Mammary epithelial cell (primary cell): Measurements from ENCODE around the gene VPS45.

ENCODE experiments used
- CTCF ChIP-seq, 2 donors: IDR thresholded peaks in 1 of 2; conservative IDR thresholded peaks in 1 of 2; 2 replicates each; pipeline ENCODE4 v1.5.1; 2011 to 2012; ENCODE audit warnings: inconsistent platforms in 2 of 2, low read length in 2 of 2, mild to moderate bottlenecking in 2 of 2, control low read depth in 1 of 2, low read depth in 1 of 2; ENCODE audit not compliant: insufficient read depth in 1 of 2; ENCODE audit errors: extremely low read depth in 1 of 2
- EZH2 ChIP-seq: IDR thresholded peaks from 2 replicates; pipeline ENCODE4 v1.6.1; 2012; ENCODE audit warnings: low read length, inconsistent platforms, borderline replicate concordance

DNA sequence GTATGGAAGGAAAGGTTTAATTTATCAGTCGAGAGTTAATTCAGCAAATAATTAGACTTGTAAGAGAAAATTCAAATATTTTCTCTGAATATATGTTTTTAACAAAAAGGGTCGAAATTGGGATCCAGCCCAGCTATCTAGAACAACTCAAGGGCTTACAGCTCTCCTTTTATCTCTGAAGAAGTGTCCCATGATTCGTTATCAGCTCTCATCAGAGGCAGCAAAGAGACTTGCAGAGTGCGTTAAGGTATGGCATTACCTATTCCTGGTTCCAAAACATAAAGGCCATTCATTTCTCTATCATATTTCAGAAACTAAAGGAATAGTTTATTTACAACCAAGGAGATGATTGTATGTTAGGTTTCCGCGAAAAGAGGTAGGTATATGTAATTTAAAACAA, 9.4 kb downstream of the VPS45 start:
- TF ChIP-seq CTCF (conservative IDR thresholded peaks at IDR 0.05 in 1 of 2, IDR thresholded peaks at IDR 0.05 in 1 of 2; ENCODE audit: extremely low read depth in 1 of 2, insufficient read depth in 1 of 2, low read depth in 1 of 2, low read length in 2 of 2) (no peak), EZH2 (no peak)
